Measurements from ENCODE around the gene PLD1.

DNA sequence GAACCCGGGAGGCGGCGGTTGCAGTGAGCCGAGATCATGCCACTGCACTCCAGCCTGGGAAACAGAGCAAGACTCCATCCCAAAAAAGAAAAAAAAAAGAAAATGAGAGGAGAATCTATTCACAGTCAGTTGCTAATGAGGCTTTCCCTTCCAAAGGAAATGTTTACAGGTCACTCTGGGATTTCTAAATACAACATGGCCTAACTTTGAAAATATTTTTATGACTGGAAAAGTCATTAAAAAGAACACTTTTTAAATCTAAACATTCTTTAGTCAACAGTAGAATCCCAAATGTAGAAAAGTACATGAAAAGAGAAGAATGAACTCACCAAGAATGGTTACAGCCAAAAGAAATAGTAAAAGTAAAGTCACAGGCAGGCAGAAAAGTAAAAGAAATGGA lies 78.6 kb downstream of the PLD1 start:
- TF ChIP-seq, protein P1, sequence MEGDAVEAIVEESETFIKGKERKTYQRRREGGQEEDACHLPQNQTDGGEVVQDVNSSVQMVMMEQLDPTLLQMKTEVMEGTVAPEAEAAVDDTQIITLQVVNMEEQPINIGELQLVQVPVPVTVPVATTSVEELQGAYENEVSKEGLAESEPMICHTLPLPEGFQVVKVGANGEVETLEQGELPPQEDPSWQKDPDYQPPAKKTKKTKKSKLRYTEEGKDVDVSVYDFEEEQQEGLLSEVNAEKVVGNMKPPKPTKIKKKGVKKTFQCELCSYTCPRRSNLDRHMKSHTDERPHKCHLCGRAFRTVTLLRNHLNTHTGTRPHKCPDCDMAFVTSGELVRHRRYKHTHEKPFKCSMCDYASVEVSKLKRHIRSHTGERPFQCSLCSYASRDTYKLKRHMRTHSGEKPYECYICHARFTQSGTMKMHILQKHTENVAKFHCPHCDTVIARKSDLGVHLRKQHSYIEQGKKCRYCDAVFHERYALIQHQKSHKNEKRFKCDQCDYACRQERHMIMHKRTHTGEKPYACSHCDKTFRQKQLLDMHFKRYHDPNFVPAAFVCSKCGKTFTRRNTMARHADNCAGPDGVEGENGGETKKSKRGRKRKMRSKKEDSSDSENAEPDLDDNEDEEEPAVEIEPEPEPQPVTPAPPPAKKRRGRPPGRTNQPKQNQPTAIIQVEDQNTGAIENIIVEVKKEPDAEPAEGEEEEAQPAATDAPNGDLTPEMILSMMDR (IDR thresholded peaks at IDR 0.05), result no peak
- TF ChIP-seq POLR2A (IDR thresholded peaks at IDR 0.05), result no peak
- TF ChIP-seq POLR2AphosphoS5 (IDR thresholded peaks at IDR 0.05), result no peak

Data from gastroesophageal sphincter (tissue), 3 donors.